Measurements from ENCODE around the gene KRTAP22-1.

- TF ChIP-seq, protein P1, sequence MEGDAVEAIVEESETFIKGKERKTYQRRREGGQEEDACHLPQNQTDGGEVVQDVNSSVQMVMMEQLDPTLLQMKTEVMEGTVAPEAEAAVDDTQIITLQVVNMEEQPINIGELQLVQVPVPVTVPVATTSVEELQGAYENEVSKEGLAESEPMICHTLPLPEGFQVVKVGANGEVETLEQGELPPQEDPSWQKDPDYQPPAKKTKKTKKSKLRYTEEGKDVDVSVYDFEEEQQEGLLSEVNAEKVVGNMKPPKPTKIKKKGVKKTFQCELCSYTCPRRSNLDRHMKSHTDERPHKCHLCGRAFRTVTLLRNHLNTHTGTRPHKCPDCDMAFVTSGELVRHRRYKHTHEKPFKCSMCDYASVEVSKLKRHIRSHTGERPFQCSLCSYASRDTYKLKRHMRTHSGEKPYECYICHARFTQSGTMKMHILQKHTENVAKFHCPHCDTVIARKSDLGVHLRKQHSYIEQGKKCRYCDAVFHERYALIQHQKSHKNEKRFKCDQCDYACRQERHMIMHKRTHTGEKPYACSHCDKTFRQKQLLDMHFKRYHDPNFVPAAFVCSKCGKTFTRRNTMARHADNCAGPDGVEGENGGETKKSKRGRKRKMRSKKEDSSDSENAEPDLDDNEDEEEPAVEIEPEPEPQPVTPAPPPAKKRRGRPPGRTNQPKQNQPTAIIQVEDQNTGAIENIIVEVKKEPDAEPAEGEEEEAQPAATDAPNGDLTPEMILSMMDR (IDR thresholded peaks at IDR 0.05), result no peak
- TF ChIP-seq POLR2A (IDR thresholded peaks at IDR 0.05), result no peak
Observed at GRCh38 chr21:30582870-30583269, 18.0 kb upstream of the KRTAP22-1 start.

Measured in adrenal gland (tissue), 5 donors.